Muscle of leg (tissue), 11 donors: Measurements from ENCODE around the gene TJP2. TPM values are rescaled to one million over a fixed set of nuclear protein-coding genes. Genes with fewer than 3 reads are reported as not detected.
A peak's percentile ranks its signal among the peaks of the same experiment; 100 is the strongest.
"Not testable (repeated sequence)": the region's sequence is repeated elsewhere in the genome, so short reads cannot be mapped to it uniquely, and the experiment has no call there.

Source experiments
- DNase-seq: peaks from one replicate; pipeline ENCODE4 v3.0.0; 2013
- H3K27ac ChIP-seq: one replicate; pipeline ENCODE4 v1.5.1; 2013; ENCODE audit warnings: mild to moderate bottlenecking, low read length, control low read depth
- H3K27me3 ChIP-seq: one replicate; pipeline ENCODE4 v1.6.1; 2013; ENCODE audit warnings: low read length; ENCODE audit not compliant: control insufficient read depth, insufficient read depth
- H3K36me3 ChIP-seq: one replicate; pipeline ENCODE4 v1.6.1; 2013; ENCODE audit warnings: low read length; ENCODE audit not compliant: control insufficient read depth, insufficient read depth
- H3K4me1 ChIP-seq: one replicate; pipeline ENCODE4 v1.6.1; 2013; ENCODE audit warnings: low read length; ENCODE audit not compliant: control insufficient read depth, insufficient read depth
- H3K4me3 ChIP-seq: one replicate; pipeline ENCODE4 v1.5.1; 2013; ENCODE audit warnings: low read length, control low read depth
- H3K9me3 ChIP-seq: replicated peaks from 2 replicates; pipeline ENCODE4 v1.6.1; 2013; ENCODE audit warnings: low read depth, low read length; ENCODE audit not compliant: control insufficient read depth
- WGBS: methylation state at CpG from one replicate; pipeline ENCODE4 v1.1.5; 2013; ENCODE audit warnings: missing lambda C conversion rate; ENCODE audit not compliant: insufficient coverage; 5-methylcytosine and 5-hydroxymethylcytosine counted together
- polyA plus RNA-seq, 8 donors: library from polyadenylated mRNA; unstranded; fragments of 120-200 nt; gene quantifications; one replicate each; pipeline versions ENCODE4 v1.2.1 to v1.2.3, GENCODE V29; 2013; ENCODE audit warnings: inconsistent platforms in 1 of 8, low replicate concordance in 1 of 8; ENCODE audit not compliant: insufficient read length in 8 of 8, insufficient read depth in 1 of 8
- total RNA-seq: library from RNA; stranded (reverse); fragments of 120-200 nt; gene quantifications from one replicate; pipeline ENCODE4 v1.2.4, GENCODE V29; 2013

Gene TJP2
- total and polyA plus RNA-seq, 9 donors = 9.4 to 17.6 (median 12.8) TPM

DNA sequence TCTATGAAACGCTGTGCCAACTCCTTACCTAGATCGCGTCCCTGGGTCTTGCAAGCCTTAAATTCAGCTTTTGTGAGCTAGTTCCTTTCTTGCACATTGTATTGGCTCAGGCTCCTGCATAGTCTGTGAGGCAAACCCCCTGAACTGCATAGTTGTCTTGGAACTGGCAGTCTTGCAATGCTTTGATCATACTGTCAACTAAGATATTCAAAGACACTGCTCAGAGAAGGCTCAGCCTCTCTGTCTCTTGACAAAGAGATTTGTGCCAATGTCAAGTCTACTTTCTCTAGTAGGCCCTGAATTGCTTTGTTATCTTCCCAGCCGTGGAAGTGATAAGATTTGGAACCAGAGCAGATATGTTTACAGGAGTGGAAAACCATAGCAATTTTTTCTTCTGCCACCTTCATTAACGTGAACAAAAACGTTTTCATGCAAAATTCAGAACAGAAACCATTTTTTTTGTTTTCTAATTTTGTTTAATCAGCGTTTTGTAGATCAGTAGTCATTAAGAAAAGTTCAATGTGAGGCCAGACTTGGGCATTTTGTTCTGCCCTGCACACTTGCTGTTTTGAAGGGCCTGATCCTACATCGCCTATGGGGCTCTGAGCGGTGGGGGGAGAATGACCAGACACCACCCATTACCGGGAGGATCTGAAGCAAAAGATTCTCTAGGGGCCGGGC is 123.4 kb downstream of the TJP2 start:
- WGBS = 82% methylated on average over 7 of the region's 11 CpGs
- DNase-seq = no peak
- Histone ChIP-seq H3K4me1 (peaks cover 5% of the 10 kb centered on the region), H3K36me3 (no peaks in the 10 kb centered on the region), H3K9me3 (no peaks in the 10 kb centered on the region), H3K4me3 (no peak overlapping the region), H3K27ac (no peak overlapping the region), H3K27me3 (no peaks in the 10 kb centered on the region)

DNA sequence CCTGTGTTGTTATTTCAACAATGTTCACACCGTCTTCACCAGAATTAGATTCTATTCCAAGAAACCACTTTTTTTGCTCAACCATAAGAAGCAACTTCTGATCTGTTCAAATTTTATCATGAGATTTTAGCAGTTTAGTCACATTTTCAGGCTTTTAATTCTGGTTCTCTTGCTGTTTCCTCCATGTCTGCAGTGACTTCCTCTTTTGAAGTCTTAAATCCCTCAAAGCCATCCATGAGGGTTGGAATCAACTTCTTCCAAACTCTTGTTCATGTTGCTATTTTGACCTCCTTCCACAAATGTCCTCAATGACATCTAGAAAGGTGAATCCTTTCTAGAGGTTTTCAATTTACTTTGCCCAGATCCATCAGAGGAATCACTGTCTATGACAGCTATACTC is 125.2 kb downstream of the TJP2 start:
- WGBS = no CpG with 5 or more reads among the region's 1 CpG
- Histone ChIP-seq H3K9me3 (no peaks in the 10 kb centered on the region), H3K36me3 (no peaks in the 10 kb centered on the region)

DNA sequence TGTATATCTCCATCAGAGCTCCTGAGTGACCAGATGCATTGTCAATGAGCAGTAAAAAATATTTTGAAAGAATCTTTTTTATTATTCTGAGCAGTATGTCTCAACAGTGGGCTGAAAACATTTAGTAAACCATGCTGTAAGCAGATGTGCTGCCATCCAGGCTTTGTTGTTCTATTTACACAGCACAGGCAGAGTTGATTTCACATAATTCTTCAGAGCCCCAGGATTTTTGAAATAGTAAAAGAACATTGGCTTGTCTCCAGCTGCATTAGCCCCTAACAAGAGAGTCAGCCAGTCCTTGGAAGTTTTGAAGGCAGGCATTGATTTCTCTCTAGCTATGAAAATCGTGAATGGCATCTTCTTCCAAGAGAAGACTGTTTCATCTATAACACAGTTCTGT is 125.7 kb downstream of the TJP2 start:
- Histone ChIP-seq H3K36me3 (no peaks in the 10 kb centered on the region), H3K4me3 (no peak overlapping the region), H3K27me3 (no peaks in the 10 kb centered on the region), H3K4me1 (peaks cover 5% of the 10 kb centered on the region), H3K9me3 (no peaks in the 10 kb centered on the region), H3K27ac (no peak overlapping the region)
- DNase-seq = no peak
- no CpG with 5 or more reads among the region's 1 CpG for WGBS

More for the DNA sequence above, 125.2 kb downstream of the TJP2 start:
- no peak overlapping the region for H3K4me3 ChIP-seq
- no peak for DNase-seq
- no peaks in the 10 kb centered on the region for H3K27me3 ChIP-seq
- no peak overlapping the region for H3K27ac ChIP-seq
- peaks cover 5% of the 10 kb centered on the region for H3K4me1 ChIP-seq

DNA sequence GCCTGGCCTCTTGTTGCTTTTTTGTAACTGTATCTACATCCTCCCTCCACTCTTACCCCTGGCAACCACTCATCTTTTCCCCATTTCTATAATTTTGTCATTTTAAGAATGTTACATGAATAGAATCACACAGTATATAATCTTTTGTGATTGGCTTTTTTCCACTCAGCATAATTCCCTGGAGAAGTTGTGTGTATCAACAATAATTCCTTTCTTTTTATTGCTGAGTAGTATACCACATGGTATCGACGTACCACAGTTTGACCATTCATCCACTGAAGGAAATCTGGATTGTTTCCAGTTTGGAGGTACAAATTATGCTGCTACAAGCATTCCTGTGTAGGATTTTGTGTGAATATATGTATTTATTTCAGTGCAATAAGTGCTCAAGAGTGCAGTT is 129.3 kb downstream of the TJP2 start:
- Histone ChIP-seq H3K36me3 (no peaks in the 10 kb centered on the region), H3K27ac (no peak overlapping the region), H3K27me3 (no peaks in the 10 kb centered on the region), H3K9me3 (no peaks in the 10 kb centered on the region), H3K4me3 (no peak overlapping the region), H3K4me1 (peaks cover 5% of the 10 kb centered on the region)
- WGBS = 80% methylated on average over 2 of the region's 2 CpGs
- no peak for DNase-seq

DNA sequence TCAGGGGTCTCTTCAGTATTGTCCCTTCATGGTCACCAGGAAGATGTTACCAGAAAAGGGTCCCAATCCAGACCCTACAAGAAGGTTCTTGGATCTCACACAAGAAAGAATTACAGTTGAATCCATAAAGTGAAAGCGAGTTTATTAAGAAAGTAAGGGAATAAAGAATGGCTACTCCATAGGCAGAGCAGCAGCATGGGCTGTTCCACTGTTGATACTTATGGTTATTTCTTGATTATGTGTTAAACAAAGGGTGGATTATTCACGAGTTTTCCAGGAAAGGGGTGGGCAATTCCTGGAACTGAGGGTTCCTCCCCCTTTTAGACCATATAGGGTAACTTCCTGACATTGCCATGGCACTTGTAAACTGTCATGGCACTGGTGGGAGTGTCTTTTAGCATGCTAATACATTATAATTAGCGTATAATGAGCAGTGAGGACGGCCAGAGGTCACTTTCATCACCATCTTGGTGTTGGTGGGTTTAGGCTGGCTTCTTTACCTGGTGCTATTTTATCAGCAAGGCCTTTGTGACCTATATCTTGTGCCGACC is 132.9 kb downstream of the TJP2 start:
- not testable (repeated sequence) for H3K36me3 ChIP-seq, H3K4me1 ChIP-seq, H3K27me3 ChIP-seq, H3K27ac ChIP-seq, H3K4me3 ChIP-seq, H3K9me3 ChIP-seq, DNase-seq
- 94% methylated on average over 3 of the region's 5 CpGs for WGBS

DNA sequence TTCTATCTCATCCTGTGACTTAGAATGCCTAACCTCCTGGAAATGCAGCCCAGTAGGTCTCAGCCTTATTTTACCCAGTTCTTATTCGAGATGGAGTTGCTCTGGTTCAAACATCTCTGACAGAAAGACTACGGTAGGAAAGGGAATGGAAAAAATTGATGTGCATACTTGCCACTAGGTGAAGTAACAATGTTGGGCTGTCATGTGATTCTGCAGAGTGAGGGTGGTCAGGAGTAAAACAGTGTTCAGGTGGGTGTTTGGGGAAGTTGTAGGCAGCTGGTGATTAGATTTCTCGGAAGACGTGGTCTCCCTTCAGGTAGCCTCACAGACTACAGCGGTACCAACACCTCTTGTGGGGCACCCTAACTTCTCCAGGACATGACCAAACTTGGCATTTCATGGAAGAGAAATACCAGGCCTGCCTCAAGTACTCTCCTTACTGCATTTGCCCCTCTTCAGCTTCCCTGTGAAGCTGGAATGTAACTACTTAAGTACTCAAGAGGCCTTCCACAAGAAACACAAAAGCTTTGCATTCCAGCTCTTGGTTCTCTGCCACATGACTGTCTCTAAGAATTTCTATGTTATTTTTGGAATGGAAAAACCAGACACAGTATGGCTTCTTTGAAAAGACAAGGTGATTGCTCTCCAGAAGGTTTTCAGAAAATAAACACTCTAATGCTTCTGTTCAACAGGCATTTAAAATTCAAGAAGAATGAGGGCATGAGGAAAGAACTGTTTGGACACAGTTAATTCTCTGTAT is 133.5 kb downstream of the TJP2 start:
- Histone ChIP-seq H3K27me3 (no peaks in the 10 kb centered on the region), H3K4me1 (peaks cover 5% of the 10 kb centered on the region), H3K4me3 (no peak overlapping the region), H3K9me3 (peaks cover under 1% of the 10 kb centered on the region), H3K27ac (peak overlapping the region; percentile 11), H3K36me3 (no peaks in the 10 kb centered on the region)
- DNase-seq = peak; percentile 74
- no CpG with 5 or more reads among the region's 5 CpGs for WGBS

DNA sequence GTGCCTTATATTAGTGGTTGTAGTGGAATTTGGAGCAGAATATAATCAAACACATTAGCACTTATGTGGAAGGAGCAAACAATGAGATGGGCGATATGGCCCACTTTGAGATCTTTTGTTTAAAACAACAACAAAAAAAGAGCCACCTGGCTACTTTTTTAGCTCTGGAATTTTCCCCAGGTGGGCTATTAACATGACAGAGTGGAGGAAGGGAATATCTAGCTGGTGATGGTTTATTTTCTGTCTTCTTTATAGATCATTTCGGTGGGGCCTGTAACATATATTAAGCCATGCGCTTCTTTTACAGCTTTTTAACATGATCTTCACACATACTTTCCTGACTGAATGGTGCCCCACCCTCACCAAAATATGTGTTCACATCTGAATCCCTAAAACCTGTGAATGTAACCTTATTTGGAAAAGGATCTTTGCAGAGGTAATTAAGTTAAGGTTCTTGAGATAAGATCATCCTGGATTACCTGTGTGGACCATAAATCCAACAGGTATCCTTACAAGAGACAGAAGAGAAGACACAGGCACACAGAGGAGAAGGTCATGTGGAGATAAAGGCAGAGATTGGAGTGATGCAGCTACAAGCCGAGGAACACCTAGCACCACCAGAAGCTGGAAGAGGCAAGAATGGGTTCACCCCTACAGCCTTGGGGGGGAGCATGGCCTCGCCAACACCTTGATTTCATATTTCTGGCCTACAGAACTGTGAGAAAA is 134.3 kb downstream of the TJP2 start:
- no peak overlapping the region for H3K4me3 ChIP-seq
- H3K27me3 ChIP-seq = no peaks in the 10 kb centered on the region
- peak overlapping the region; percentile 10 for H3K27ac ChIP-seq
- H3K9me3 ChIP-seq = peaks cover 8% of the 10 kb centered on the region
- DNase-seq = no peak
- H3K36me3 ChIP-seq = no peaks in the 10 kb centered on the region
- peaks cover 5% of the 10 kb centered on the region for H3K4me1 ChIP-seq
- no CpG with 5 or more reads among the region's 5 CpGs for WGBS

DNA sequence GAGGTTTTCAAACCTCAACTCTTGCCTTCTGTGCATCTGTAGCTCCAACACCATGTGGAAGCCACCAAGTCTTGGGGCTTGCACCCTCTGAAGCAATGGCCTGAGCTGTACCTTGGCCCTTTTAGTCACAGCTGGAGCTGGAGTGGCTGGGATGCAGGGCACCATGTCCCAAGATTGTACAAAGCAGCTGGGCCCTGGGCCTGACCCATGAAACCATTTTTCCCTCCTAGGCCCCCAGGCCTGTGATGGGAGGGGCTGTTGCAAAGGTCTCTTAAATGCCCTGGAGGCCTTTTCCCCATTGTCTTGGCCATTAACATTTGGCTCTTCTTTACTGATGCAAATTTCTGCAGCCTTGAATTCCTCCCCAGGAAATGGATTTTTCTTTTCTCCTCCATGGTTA is 139.1 kb downstream of the TJP2 start:
- H3K4me1 ChIP-seq = no peaks in the 10 kb centered on the region
- H3K27ac ChIP-seq = no peak overlapping the region
- H3K9me3 ChIP-seq = peaks cover 11% of the 10 kb centered on the region
- no peaks in the 10 kb centered on the region for H3K27me3 ChIP-seq
- no peak overlapping the region for H3K4me3 ChIP-seq
- no peak for DNase-seq
- H3K36me3 ChIP-seq = no peaks in the 10 kb centered on the region

DNA sequence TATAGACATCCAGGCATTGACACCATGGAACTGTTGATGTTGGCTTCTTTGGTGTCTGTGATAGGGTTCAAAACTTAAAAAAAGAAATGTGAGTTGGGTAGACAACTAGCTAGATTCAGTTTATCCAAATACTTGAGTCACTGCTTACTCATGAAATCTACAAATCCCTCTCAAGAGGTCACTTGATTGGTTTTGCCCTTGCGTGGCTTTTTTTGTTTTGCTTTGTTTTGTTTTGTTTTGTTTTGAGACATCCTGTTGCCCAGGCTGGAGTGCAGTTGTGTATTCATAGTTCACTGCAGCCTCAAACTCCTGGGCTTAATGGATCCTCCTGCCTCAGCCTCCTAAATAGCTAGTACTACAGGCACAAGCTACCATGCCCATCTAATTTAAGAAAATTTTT is 140.5 kb downstream of the TJP2 start:
- Histone ChIP-seq H3K4me1 (no peaks in the 10 kb centered on the region), H3K36me3 (no peaks in the 10 kb centered on the region), H3K27ac (no peak overlapping the region), H3K9me3 (peaks cover 11% of the 10 kb centered on the region), H3K4me3 (no peak overlapping the region), H3K27me3 (no peaks in the 10 kb centered on the region)
- DNase-seq = no peak
- no CpG with 5 or more reads among the region's 1 CpG for WGBS

DNA sequence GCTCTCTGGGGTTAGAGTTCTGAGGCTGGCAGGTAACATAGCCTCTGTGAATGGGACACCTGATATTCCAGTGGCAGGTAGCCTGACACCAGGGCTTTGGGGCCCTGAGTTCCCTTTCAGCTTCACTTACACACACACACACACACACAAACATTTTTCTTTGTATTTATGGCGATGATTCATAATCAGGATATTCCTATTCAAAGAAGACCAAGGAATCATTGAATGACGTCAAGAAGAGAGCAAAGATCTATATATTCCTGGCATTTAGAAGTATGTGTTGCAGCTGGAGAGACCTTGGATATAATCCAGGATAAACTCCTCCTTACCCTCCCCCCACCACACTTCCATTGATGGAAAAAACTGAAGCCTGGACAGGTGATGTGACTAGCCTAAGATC is 143.0 kb downstream of the TJP2 start:
- no peak overlapping the region for H3K4me3 ChIP-seq
- H3K27ac ChIP-seq = no peak overlapping the region
- no peaks in the 10 kb centered on the region for H3K4me1 ChIP-seq
- H3K9me3 ChIP-seq = peaks cover 11% of the 10 kb centered on the region
- no peak for DNase-seq
- no CpG with 5 or more reads among the region's 2 CpGs for WGBS
- no peaks in the 10 kb centered on the region for H3K36me3 ChIP-seq
- peaks cover 4% of the 10 kb centered on the region for H3K27me3 ChIP-seq
